GM12872 (cell line): ENCODE data around the gene FKBP5.

Source experiments
- CTCF ChIP-seq: IDR thresholded peaks from 3 replicates; pipeline ENCODE4 v1.5.1; 2011; ENCODE audit warnings: low read depth, mild to moderate bottlenecking, low read length, moderate library complexity; ENCODE audit not compliant: insufficient read depth

Gene FKBP5

DNA sequence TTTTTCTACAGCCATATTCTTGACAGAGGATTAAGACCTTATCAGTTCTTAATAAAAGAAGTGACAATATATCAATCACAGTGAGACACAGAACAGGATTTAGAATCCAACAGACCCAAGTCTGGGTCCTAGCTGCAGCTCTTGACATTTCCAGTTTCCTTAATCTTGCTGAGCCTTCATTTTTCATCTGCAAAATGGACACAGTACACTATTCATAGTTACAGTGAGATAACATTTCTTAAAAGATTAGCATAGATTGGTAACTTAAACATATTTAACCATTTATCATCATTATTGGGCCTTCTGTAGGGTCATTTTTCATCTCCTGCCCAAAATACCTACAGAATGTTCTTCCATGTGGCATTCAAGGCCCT lies 45.6 kb downstream of the FKBP5 start:
- TF ChIP-seq CTCF = no peak

GRCh38 chr6:35642471-35643161 lies 46.1 kb downstream of the FKBP5 start:
- no peak for TF ChIP-seq CTCF

DNA sequence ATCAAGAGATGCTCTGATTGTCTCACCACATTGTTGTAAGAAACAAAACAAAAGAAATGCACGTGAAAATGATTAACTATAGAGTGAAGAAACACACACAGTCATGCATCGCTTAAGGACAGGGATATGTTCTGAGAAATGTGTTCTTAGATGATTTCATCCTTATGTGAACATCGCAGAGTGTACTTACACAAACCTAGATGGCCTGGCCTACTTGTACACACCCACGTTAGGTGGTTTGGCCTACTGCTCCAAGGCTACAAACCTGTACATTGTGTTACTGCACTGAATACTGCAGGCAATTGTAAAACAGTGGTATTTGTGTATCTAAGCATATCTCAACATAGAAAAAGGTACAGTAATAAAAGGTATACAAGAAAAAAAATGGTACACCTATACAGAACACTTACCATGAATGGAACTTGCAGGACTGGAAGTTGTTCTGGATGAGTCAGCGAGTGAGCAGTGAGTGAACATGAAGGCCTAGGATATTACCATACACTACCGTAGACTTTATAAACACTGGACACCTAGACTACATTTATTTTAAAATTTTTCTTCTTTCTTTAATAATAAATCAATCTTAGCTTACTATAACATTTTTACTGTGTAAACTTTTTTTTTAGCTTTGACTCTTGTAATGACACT lies 48.6 kb downstream of the FKBP5 start:
- no peak for TF ChIP-seq CTCF

GRCh38 chr6:35638679-35639078 lies 50.0 kb downstream of the FKBP5 start:
- TF ChIP-seq CTCF = no peak

GRCh38 chr6:35637911-35638310 lies 50.8 kb downstream of the FKBP5 start:
- no peak for TF ChIP-seq CTCF

- no peak for TF ChIP-seq CTCF
Observed at GRCh38 chr6:35635601-35636597, 52.8 kb downstream of the FKBP5 start.

DNA sequence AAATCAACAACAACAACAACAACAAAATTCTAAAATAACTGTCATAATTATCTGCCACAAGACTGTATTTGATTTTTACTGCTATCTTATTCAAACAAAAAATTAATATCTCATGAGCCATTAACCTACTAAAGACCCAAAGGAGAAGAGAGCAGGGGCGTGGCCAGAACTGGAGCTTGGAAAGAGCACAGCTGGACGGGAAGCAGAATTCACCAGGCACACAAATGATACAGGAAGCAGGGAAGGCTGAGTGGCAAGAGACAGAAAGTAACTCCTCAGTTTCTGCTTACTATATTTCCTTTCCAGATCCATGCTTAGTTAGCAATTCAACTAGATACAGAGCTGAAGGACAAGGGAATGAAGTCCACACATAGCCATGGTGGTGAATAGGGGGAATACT lies 54.4 kb downstream of the FKBP5 start:
- no peak for TF ChIP-seq CTCF
